GM10248 (cell line): ENCODE data around the gene TECPR1.

ENCODE experiments used
- CTCF ChIA-PET: fragments of 300-600 bp; sonication (Branson Sonifier 250); formaldehyde crosslinking; extraction: SDS; loops from one replicate; lab custom pipeline; 2021; ENCODE audit warnings: antibody characterized with exemption; lab: Yijun Ruan, JAX
- POLR2A ChIA-PET: fragments of 350-650 bp; sonication (Branson Sonifier 250); formaldehyde crosslinking; extraction: SDS; loops from one replicate; lab custom pipeline; 2020; ENCODE audit warnings: antibody characterized with exemption; lab: Yijun Ruan, JAX
- DNase-seq: peaks from one replicate; pipeline ENCODE4 v3.0.0; 2012; ENCODE audit errors: extremely low spot score
- CTCF ChIP-seq: IDR thresholded peaks from 2 replicates; pipeline ENCODE4 v1.5.1; 2012; ENCODE audit warnings: mild to moderate bottlenecking, low read depth; ENCODE audit errors: extremely low read depth, missing control alignments, control extremely low read depth

TECPR1 gene

GRCh38 chr7:98203964-98204605 is 47.9 kb downstream of the TECPR1 start:
- no peak for DNase-seq
- CTCF ChIA-PET, result interaction anchor here (1.0 to 2.5 kb wide), 2 partner anchors 35 to 40 kb away, joined by 3 to 13 read pairs; no protein-coding TSS in a partner anchor
- POLR2A ChIA-PET, result no interaction called here
- no peak for TF ChIP-seq CTCF

- peak; percentile 79 for DNase-seq
- ChIA-PET POLR2A (interaction anchor here (0.9 kb wide), 1 partner anchor 9 kb away, joined by 4 read pairs; no protein-coding TSS in a partner anchor), CTCF (interaction anchor here (0.9 to 2.5 kb wide), 5 partner anchors 10 to 197 kb away, joined by 3 to 13 read pairs (median 4); partner anchors contain the start of gene BAIAP2L1)
- no peak for TF ChIP-seq CTCF
Observed at GRCh38 chr7:98203261-98203963, 48.6 kb downstream of the TECPR1 start.

GRCh38 chr7:98202367-98203195 is 49.5 kb downstream of the TECPR1 start:
- ChIA-PET CTCF (interaction anchor here (0.7 to 2.5 kb wide), 8 partner anchors 10 to 198 kb away, joined by 3 to 13 read pairs (median 4); partner anchors contain the start of gene BAIAP2L1), POLR2A (interaction anchor here (0.9 kb wide), 1 partner anchor 9 kb away, joined by 4 read pairs; no protein-coding TSS in a partner anchor)
- peak; percentile 92 for DNase-seq

GRCh38 chr7:98200364-98200763 is 51.7 kb downstream of the TECPR1 start:
- no peak for TF ChIP-seq CTCF
- POLR2A ChIA-PET, result no interaction called here
- DNase-seq, result peak; percentile 31
- CTCF ChIA-PET, result no interaction called here

More at GRCh38 chr7:98202367-98203195, 49.5 kb downstream of the TECPR1 start:
- TF ChIP-seq CTCF, result no peak

- no peak for DNase-seq
- TF ChIP-seq CTCF, result no peak
- ChIA-PET CTCF (interaction anchor here (1.1 kb wide), 2 partner anchors 32 to 34 kb away, joined by 3 read pairs; no protein-coding TSS in a partner anchor), POLR2A (no interaction called here)
Observed at GRCh38 chr7:98199131-98199530, 52.9 kb downstream of the TECPR1 start.
